GM19025 (cell line): ENCODE results near the gene CCDC63.

Experiments used
- ATAC-seq: cut with Tn5 transposase; IDR thresholded peaks from one replicate; pipeline ENCODE4 v1.9.1; 2021; ENCODE audit warnings: mild to moderate bottlenecking, low read depth, moderate library complexity; ENCODE audit not compliant: unreplicated experiment

The CCDC63 gene

DNA sequence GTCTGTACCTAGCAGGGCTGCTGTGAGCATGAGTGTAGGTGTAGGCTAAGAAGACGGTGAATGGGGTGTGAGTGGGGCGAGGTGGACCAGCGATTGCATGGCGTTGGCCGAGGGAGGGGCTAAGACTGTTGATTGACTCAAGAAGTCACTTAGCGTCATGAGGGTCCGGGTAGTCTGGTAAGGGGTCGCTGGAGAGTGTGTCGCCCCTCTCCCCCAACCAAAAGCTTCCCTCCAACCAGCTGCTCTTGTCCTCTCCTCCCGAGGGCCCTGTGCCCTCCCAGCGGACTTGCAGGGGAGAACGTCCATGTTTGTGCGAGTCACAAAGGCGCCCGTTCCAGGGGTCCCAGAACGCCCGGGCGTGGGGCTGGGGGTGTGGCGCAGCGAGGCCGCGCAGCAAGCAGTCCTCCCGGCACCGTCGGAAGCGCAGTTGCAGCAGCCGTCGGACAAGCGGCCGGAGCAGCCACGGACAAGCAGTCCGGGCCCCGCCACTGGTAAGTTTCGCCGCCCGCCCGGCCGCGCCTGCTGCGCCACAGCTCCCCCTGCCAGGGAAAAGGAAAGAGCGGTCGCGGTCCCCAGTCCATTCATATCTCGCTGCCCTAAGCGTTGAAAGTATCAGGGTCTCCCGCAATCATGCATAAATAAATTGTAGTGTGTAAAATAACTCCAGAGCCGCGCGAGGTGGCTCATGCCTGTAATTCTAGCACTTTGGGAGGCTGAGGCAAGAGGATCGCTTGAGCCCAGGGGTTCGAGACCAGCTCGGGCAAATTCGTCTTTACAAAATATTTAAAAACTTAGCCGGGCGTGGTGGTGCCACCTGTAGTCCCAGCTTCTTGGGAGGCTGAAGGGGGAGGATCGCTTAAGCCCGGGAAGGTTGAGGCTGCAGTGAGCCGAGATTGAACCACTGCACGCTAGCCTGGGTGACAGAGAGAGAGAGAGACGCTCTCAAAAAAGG, at the start of gene CCDC63:
CCDC63 (plus strand) TSS at position 373 of the 952 bp plus-strand sequence. CDS start 5,968 bp downstream, outside the sequence.
- no peak for ATAC-seq

DNA sequence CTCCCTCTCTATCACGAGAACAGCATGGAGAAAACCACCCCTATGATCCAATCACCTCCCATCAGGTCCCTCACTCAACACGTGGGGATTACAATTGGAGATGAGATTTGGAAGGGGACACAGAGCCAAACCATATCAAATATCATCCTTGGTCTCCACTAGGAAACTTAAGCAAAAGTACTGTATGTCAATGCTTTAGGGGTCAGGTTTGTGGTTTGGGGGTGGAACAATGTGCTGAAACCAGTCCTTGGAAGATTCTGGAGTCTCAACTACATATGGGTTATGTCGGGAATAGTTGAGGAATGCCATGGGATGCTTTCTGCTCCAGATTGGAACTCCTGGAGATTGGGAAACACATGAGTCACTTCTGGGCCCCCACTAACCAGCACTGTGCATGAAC, 48.3 kb upstream of the CCDC63 start:
- ATAC-seq = no peak

DNA sequence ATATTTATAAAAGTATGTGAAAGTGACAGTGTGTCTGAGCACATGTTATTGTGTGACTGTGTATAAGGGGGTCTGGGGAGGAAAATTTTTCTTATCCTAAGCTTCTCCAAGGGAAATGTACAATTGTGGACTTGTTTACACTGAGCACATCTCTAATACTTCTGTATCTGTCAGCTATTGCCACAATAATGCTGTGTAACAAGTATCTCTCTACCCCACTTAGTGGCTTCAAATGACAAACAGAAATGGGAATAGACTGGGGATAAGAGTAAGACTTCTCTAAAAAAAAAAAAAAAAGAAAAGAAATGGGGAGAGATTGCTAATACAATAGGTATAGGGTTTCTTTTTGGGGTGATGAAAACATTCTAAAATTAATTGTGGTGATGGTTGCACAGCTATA, 44.3 kb upstream of the CCDC63 start:
- ATAC-seq = no peak

DNA sequence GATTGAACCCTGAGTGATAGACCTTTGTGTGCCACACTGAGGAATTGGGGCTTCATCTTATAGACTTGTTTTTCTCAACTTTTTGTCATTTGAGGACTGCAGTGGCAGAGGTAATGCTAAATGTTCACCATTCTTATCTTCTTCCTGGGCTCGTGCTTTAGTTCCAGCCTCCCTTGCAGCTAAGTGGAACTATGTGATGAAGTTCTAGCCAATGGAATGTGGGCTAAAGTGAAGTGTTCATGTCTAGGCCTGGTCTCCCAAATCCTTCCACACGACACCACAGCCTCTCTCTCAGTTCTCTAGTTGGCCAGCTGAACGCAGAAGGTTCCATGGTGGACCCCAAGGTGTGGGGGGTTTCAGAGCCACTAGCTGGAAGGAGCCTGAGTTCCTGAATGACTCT, 42.4 kb upstream of the CCDC63 start:
- ATAC-seq = no peak

DNA sequence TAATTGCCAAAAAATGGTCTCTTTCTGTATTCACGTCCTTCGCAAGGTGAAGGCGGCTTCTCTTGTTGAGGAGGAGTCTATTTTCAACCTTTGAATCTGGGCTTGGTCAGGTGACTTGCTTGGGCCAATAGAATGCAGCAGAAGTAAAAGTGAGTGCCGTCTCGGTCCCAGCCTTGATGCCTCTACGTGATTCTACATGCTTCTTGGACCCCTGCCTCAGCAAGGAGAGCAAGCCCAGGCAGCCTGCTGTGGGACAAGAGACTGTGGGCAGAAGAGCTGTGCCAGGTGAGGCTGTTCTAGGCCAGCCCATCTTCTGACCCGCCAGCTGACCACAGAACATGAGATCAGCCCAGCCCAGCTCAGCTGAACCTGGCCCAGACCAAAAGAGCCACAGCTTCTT, 39.1 kb upstream of the CCDC63 start:
- no peak for ATAC-seq

DNA sequence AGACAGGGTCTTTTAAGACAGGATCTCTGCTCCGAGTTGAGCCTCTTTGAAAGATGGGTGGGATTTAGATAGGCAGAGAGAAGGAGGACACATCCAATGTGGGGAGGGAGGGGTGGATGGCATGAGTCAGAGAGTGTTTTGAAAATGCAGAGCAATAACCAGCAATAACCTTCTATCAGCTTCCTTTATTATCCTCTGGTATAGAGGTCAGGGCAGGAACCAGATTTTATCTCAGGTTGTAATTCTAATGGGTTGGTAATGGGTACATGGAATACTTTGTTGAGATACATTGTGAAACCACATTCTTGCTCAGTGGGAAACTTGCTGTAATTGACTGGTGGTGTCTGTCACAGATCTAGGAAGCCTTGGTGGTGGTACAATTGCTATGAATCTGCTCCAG, 37.6 kb upstream of the CCDC63 start:
- ATAC-seq = no peak

DNA sequence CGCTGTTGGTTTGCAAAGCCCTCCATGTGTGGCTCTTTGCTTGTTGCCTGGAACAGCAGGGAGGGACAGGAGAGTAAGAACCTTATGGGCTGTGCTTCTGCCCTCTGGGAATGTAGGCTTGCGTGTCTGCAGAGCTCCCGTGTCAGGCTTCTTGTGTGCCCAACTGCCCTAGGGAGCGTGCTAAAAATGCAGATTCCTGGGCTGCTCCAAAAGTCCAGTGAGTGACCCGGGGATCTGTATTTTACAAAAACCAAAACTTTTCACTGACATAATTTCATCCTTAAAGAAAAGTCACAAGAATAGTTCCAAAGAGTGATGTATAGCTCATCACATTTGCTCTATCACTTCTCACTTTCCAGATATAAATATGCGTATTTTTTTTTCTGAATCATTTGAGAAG, 34.8 kb upstream of the CCDC63 start:
- ATAC-seq = no peak

DNA sequence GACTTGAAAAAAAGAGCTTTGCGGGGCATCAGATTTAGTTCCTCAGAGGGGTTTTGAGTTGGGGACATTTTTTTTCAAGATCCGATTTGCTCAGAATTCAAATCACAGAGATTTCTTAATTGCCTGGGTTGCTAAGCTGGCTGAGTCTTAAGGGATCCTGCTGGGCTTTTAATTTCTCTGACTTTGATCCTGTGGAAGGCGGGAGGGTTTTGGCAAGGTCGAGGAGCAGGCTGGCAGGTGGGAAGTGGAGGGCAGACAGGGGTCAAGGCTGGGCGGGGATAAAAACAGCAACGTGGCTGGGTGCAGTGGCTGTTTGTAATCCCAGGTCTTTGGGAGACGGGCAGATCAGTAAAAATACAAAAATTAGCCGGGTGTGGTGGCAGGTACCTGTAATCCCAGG, 33.5 kb upstream of the CCDC63 start:
- ATAC-seq = no peak

DNA sequence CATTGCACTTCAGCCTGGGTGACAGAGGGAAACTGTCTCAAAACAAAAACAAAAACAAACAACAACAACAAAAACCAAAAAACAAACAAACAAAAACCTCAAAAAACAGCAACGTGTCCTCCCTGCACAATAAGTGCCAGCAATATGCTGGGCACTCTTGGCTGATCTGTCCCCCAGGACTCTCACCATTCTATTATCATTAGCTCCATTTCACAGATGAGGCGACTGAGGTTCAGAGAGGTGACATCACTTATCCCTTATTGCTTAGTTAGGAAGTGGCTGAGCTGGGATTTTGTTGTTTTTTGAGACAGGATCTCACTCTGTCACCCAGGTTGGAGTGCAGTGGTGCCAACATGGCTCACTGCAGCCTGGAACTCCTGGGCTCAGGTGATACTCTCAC, 33.0 kb upstream of the CCDC63 start:
- ATAC-seq = no peak

DNA sequence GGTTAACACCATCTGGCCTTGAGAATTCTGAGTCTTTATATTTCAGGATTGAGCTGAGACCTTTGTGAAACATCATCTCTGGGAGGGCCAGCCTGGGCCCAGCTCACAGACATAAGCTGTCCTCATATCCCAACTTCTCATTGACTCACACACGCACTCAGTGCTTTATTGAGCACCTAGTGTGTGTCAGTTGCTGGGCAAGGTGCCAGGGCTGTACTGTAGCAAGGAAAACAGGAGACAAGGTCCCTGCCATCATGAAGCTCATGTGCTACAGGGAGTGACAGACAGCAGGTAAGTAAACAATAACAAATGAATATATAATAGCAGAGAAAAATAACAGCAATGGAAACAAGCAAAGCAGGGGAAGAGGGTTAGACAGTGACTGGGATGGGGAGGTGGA, 30.5 kb upstream of the CCDC63 start:
- no peak for ATAC-seq

DNA sequence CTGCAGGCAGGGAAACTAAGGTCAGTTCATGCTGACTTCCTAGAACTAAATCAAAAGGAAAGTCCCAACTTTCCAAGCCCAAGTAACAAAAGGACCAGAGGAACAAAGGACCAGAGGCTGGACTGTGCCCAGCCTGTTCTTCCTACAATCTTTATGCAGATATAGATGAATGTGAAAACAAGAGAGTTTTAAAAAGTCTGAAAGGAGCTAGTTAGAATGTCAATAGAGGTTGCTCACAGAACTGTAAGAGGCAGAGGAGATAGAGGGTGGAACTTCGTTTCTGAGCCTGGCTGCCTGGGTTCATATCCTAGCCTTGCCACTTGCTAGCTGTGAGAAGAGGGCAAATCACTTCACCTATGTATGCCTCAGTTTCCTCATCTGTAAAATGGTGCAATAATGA, 30.0 kb upstream of the CCDC63 start:
- no peak for ATAC-seq

DNA sequence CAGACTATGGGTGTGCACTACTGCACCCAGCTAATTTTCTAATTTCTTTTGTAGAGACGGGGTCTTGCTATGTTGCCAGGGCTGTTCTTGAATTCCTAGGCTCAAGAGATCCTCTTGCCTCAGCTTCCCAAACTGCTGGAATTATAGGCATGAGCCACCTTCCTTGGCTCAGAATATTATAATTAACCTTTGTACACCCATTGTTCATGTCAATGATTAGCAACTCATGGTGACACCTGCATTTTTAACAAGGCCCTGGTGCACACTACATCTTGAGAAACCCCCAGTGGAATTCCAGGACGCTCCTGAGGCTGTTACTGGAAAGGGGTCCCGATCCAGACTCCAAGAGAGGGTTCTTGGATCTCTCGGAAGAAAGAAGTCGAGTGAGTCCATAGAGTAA, 28.3 kb upstream of the CCDC63 start:
- ATAC-seq = no peak

DNA sequence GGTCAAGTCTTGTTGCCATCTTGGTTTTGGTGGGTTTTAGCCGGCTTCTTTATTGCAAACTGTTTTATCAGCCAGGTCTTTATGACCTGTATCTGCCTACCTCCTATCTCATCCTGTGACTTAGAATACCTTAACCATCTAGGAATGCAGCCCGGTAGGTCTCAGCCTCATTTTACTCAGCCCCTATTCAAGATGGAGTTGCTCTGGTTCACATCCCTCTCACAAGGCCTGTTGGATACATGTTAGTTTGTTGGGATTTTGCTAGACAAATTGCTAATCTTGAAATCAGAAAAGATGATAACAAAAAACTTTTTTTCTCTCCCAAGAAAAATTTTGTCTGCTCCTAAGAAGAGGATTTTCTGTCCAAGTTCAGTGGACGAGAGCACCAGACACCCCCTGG, 27.6 kb upstream of the CCDC63 start:
- ATAC-seq = no peak

DNA sequence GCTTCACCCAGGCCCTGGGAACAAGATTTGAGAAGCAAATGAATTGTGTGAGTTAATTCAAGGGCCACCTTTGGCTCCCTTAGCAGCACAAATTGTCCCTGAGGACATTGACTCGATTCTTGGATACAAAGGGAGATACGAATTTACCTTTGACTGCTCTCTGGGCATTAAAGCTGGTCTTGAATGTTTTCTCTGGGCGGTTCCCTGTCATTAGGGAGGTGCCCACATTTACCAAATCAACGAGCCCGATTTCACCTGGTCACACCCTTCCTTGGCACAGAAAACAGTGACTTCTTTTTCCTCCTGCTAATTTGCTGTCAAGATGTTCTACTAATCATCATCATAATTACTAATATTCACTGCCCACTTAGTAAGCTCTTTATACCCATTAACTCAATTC, 27.1 kb upstream of the CCDC63 start:
- ATAC-seq = no peak

DNA sequence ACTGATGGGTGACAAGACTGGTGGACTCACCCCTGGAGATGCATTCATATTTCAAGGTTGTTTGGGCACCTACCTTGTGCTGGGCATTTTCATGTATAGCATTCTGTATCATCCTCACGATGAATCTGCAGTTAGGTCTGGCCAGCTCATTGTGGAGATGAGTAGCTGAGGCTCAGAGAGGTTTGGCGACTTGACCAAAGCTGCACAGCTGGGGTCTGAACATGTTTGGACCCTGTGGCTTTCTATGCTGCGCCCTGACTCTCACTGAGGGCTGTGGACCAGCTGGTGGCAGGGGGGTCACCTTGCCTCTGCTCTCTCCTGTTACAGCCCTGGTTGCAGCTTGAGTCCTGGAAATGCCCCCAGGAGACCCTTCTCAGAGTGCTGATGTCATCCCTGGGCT, 24.9 kb upstream of the CCDC63 start:
- ATAC-seq = no peak

DNA sequence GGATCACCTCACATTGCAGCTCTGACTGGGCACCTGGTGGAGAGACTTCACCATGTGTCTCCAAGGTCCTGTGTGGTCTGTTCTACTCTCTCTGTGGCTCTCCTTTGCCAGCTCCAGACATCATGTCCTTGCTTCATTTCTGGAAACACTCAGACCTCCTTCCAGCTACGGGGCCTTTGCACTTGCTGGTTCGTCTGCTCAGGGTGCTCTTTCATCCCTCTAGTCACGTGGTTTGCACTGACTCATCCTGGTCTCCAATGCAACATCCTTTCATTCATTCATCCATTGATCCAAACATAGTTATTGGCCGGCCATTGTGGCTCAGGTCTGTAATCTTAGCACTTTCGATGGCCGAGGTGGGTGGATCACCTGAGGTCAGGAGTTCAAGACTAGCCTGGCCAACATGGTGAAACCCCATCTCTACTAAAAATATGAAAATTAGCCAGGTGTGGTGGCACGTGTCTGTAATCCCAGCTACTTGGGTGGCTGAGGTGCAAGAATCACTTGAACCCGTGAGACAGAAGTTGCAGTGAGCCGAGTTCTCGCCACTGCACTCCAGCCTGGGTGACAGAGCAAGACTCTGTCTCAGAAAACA, 23.9 kb upstream of the CCDC63 start:
- no peak for ATAC-seq

DNA sequence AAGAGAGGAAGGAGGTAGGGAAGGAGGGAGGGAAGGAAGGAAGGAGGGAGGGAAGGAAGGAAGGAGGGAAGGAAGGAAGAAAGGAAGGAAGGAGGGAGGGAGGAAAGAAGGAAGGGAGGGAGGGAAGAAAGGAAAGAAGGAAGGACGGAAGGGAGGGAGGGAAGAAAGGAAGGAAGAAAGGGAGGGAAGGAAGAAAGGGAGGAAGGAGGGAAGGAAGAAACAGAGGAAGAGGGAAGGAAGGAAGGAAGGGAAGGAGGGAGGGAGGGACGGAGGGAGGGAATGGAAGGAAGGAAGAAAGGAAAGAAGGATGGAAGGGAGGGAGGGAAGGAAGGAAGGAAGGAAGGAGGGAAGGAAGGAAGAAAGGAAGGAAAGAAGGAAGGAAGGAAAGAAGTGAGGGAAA, 22.4 kb upstream of the CCDC63 start:
- ATAC-seq = no peak

DNA sequence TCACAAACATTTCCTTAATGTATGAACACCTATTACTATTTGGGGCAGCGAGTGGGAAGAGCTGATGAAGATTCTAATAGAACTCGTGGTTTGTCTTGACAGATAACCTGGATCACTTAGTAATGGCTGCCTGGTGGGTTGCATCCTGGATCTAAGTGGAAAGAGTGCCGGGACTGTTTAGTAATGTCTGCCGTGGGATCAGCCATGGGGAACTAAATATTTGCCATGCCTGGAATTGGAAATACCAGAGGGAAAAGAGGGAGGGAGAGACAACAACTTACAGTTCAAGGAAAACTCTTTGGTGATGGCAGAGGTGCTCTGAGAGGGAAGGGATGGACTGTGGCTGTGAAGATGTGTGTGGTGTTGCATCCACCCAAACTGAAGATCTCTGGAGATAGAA, 21.3 kb upstream of the CCDC63 start:
- no peak for ATAC-seq

DNA sequence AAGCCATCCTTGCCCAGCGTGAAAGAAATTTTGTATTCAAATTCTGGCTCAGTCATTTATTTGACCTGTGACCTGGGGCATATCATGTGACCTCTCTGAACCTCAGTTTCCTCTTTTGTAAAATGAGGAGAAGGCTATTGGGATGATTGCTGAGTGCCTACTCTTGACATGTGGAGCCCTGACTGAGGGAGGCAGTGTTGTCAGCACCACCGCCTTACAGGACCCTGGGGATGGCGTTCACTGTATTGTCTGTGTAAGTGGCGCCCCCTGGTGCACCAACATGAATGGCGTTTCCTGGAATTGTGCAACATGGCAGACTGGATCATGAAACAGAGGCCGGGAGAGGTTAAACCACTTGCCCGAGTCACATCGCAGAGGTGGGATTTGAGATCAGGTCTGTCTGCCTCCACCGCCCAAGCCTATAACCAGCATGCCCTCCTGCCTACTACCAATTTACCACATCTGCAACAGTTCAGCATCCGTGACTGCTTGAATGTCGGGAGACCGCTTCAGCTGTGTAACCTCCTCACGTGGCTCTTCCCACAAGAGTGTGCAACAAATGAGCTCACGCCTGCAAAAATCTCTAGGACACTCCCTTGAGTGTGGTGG, 20.1 kb upstream of the CCDC63 start:
- peak; percentile 60 for ATAC-seq

DNA sequence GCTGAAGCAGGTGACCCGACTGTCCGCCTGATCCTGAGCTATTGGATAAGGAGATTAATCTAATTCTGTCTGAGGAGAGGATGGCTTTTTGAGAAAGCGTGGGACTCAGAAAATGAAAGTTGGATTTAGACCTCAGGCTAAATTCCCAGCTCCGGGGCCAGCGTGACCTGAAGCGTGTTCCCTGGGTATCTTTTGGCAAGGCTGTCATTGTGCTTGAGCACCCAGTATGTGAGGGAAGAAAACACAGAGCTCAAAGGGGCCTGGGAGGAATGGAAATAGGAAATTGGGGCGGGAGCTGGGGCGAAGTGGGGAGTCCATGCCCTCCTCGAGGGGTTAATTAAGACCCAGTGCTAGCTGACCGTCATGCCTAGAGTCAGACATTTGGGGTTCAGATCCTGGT, 17.5 kb upstream of the CCDC63 start:
- no peak for ATAC-seq

DNA sequence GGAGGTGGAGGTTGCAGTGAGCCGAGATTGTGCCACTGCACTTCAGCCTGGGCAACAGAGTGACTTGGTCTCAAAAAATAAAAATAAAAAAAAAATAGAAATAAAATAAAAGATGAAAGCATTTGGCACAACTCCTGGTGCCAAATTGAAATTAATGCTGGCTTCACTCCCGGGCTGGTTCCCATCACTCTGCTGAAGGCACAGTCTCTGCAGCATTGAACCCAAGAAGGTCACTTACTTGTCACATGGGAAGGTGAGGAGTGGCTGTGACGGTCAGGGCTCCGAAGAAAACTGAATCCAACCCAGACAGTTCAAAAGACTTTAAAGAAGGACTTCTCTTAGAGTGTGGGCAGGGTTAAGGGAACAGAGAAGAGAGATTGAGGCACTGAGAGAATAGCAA, 10.5 kb upstream of the CCDC63 start:
- ATAC-seq = no peak

DNA sequence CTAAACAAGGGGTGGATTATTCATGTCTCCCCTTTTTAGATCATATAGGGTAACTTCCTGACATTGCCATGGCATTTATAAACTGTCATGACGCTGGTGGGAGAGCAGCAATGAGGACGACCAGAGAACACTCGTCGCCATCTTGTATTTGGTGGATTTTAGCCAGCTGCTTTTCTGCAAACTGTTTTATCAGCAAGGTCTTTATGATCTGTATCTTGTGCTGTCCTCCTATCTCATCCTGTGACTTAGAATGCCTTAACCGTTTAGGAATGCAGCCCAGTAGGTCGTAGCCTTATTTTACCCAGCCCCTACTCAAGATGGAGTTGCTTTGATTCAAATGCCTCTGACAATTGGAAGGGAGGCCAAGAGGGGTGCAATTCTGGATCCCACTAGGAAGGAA, 5.8 kb upstream of the CCDC63 start:
- ATAC-seq = no peak
